Esophagus squamous epithelium (tissue), 4 donors: ENCODE data around the gene COL4A6.

Experiments used
- CTCF ChIP-seq, 6 experiments: fragments of 450-650 bp in 4 of 6; fragments of 200-600 bp in 2 of 6; sonication (generic) in 2 of 6; IDR thresholded peaks; one replicate each; pipeline ENCODE4 v1.5.1; 2016 to 2019; ENCODE audit warnings: antibody characterized with exemption in 6 of 6, mild to moderate bottlenecking in 4 of 6, moderate library complexity in 4 of 6
- POLR2A ChIP-seq, 4 donors: fragments of 450-650 bp; IDR thresholded peaks; one replicate each; pipeline ENCODE4 v1.6.1; 2017; ENCODE audit warnings: antibody characterized with exemption in 4 of 4, mild to moderate bottlenecking in 4 of 4, moderate library complexity in 3 of 4

- no peak for TF ChIP-seq CTCF (IDR thresholded peaks at IDR 0.05)
- TF ChIP-seq POLR2A (IDR thresholded peaks at IDR 0.05), result no peak
Observed at GRCh38 chrX:108167211-108167872, 270.9 kb downstream of the COL4A6 start.
